ENCODE data around the gene CRB2. TPM values are rescaled to one million over a fixed set of nuclear protein-coding genes. Genes with fewer than 3 reads are reported as not detected.

The CRB2 gene
- total and polyA plus RNA-seq, 2 donors (not counting 1 experiment from before 2014, with no cell fraction given) = 1.4 to 2.4 TPM

DNA sequence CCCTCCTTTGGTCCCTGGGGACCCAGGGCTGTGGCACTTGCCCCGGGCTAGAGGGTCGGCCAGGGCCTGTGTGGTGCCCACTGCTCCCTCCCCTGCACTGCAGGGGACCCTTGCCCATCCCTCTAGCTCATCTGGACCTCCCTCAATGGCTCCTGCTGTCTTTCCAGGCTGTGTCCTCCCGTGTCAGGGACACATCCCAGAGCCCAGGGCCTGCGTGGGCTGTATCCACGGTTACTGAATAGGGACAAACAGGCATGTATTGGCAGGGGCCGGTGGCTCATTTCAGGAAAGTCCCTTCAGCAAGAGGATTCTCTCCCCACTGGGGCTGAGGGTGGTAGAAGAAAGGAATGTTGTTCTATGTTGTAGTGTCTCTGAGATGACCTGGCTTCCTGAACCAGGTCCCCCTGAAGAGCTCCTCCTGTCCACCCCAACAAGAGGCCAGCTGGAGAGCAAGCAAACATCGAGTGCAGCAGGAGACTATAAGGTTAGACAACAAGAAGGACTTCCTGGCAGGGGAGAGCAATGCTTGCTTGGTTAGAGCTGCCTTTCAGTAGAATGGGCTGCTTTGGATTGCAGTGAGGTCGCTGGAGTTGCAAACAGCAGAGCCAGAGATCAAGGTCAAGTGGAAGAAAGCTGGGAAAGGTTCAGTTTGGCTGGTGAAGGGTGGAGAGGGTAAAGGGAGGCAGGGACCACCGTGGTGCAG, 1.0 kb upstream of the CRB2 start:
- ChIA-PET CTCF (interaction anchor here (0.6 to 8.3 kb wide), 24 partner anchors 9 to 856 kb away, joined by 3 to 214 read pairs (median 3); no protein-coding TSS in a partner anchor), POLR2A (interaction anchor here (0.6 kb wide), 1 partner anchor 1004 kb away, joined by 7 read pairs; no protein-coding TSS in a partner anchor)
- no peak overlapping the region for H3K4me3 ChIP-seq (ENCODE audit: control extremely low read depth in 1 of 5, extremely low read depth in 1 of 5, insufficient read depth in 1 of 5, low read depth in 2 of 5, low read length in 4 of 5)
- H3K27ac Mint-ChIP-seq = peak overlapping the region; percentile 76
- no peaks in the 10 kb centered on the region for H3K9me3 Mint-ChIP-seq (ENCODE audit: insufficient read depth)
- H3K79me2 ChIP-seq (ENCODE audit: control insufficient read depth, insufficient read depth, low read length) = no peaks in the 10 kb centered on the region
- peaks cover 29% of the 10 kb centered on the region for H3K4me1 Mint-ChIP-seq
- peaks cover 0 to 4% (median 0%) of the 10 kb centered on the region in 4 experiments for H3K27me3 ChIP-seq (replicated peaks in 1 of 4; ENCODE audit: control extremely low read depth in 1 of 4, control insufficient read depth in 3 of 4, insufficient read depth in 4 of 4, low read length in 3 of 4)
- peaks cover 9 to 13% of the 10 kb centered on the region in 2 donors for H3K4me1 ChIP-seq (ENCODE audit: control insufficient read depth in 2 of 2, insufficient read depth in 2 of 2, low read length in 2 of 2)
- H3K36me3 ChIP-seq (replicated peaks in 1 of 2; ENCODE audit: control extremely low read depth in 1 of 2, control insufficient read depth in 1 of 2, extremely low read depth in 1 of 2, insufficient read depth in 2 of 2, low read length in 1 of 2) = no peaks in the 10 kb centered on the region
- DNase-seq (no peak), ATAC-seq (ENCODE audit: low read depth) (no peak)
- 72% methylated on average over 8 of the region's 9 CpGs for WGBS (ENCODE audit: insufficient coverage)
- H3K9ac ChIP-seq (ENCODE audit: low read length) = no peak overlapping the region
- H3K4me2 ChIP-seq (replicated peaks; ENCODE audit: low read depth, low read length, poor library complexity, severe bottlenecking) = no peak overlapping the region
- no peak for TF ChIP-seq EZH2 (IDR thresholded peaks at IDR 0.05; ENCODE audit: borderline replicate concordance, insufficient read depth, low read depth, low read length, poor library complexity, severe bottlenecking)
- TF ChIP-seq, protein P1, sequence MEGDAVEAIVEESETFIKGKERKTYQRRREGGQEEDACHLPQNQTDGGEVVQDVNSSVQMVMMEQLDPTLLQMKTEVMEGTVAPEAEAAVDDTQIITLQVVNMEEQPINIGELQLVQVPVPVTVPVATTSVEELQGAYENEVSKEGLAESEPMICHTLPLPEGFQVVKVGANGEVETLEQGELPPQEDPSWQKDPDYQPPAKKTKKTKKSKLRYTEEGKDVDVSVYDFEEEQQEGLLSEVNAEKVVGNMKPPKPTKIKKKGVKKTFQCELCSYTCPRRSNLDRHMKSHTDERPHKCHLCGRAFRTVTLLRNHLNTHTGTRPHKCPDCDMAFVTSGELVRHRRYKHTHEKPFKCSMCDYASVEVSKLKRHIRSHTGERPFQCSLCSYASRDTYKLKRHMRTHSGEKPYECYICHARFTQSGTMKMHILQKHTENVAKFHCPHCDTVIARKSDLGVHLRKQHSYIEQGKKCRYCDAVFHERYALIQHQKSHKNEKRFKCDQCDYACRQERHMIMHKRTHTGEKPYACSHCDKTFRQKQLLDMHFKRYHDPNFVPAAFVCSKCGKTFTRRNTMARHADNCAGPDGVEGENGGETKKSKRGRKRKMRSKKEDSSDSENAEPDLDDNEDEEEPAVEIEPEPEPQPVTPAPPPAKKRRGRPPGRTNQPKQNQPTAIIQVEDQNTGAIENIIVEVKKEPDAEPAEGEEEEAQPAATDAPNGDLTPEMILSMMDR (IDR thresholded peaks at IDR 0.05) = no peak
- no peaks in the 10 kb centered on the region for H4K20me1 ChIP-seq (ENCODE audit: control insufficient read depth, insufficient read depth, low read length, poor library complexity, severe bottlenecking)
- H3K27ac ChIP-seq (ENCODE audit: low read length in 2 of 2) = no peak overlapping the region
- no peak overlapping the region for H3K4me3 Mint-ChIP-seq
- H3K27me3 Mint-ChIP-seq = peaks cover 4% of the 10 kb centered on the region
- no peak overlapping the region for H2AFZ ChIP-seq (ENCODE audit: insufficient read depth, low read depth, low read length, poor library complexity, severe bottlenecking)
- H3K9me3 ChIP-seq (ENCODE audit: control extremely low read depth in 1 of 3, control insufficient read depth in 2 of 3, insufficient read depth in 1 of 3, low read length in 2 of 3) = no peaks in the 10 kb centered on the region
- intact Hi-C loops (cut with micrococcal nuclease) = loop anchor here (1.0 to 10.0 kb wide), 3 partner anchors 30 to 360 kb away; no protein-coding TSS in a partner anchor
